ENCODE measurements around the gene SMAD4. TPM values are rescaled to one million over a fixed set of nuclear protein-coding genes. Genes with fewer than 3 reads are reported as not detected.

Gene SMAD4
- total RNA-seq, 6 donors from 2014 or later, result 94.7 to 140 (median 107) TPM

- Histone ChIP-seq H3K9me3 (no peaks in the 10 kb centered on the region), H3K4me3 (no peak overlapping the region), H3K4me1 (peaks cover 21 to 38% (median 27%) of the 10 kb centered on the region in 4 donors), H3K27ac (no peak overlapping the region), H3K36me3 (peaks cover 0 to 38% (median 13%) of the 10 kb centered on the region in 4 donors), H3K27me3 (no peaks in the 10 kb centered on the region)
- WGBS, 2 donors, result 100% methylated on average over 1 of the region's 1 CpG
- no peak for ATAC-seq (ENCODE audit: low FRiP score in 2 of 2)
- TF ChIP-seq POLR2AphosphoS5 (IDR thresholded peaks at IDR 0.05), result no peak
- no peak for TF ChIP-seq POLR2A (IDR thresholded peaks at IDR 0.05)
- TF ChIP-seq EP300 (IDR thresholded peaks at IDR 0.05), result no peak
- DNase-seq, result no peak
Observed at GRCh38 chr18:51048190-51048589, 18.2 kb downstream of the SMAD4 start.

- WGBS, 2 donors, result 89 to 96% methylated on average over 2 of the region's 2 CpGs
- Histone ChIP-seq H3K4me3 (no peak overlapping the region), H3K4me1 (peaks cover 21 to 38% (median 25%) of the 10 kb centered on the region in 4 donors), H3K27me3 (no peaks in the 10 kb centered on the region), H3K36me3 (peaks cover 0 to 38% (median 13%) of the 10 kb centered on the region in 4 donors), H3K27ac (no peak overlapping the region), H3K9me3 (no peaks in the 10 kb centered on the region)
- no peak for ATAC-seq (ENCODE audit: low FRiP score in 2 of 2)
- no peak for TF ChIP-seq CTCF (IDR thresholded peaks at IDR 0.05)
- no peak for TF ChIP-seq POLR2A (IDR thresholded peaks at IDR 0.05)
- no peak for TF ChIP-seq EP300 (IDR thresholded peaks at IDR 0.05)
- TF ChIP-seq POLR2AphosphoS5 (IDR thresholded peaks at IDR 0.05), result no peak
- no peak for DNase-seq
Observed at GRCh38 chr18:51049137-51049536, 19.1 kb downstream of the SMAD4 start.

GRCh38 chr18:51051105-51051712 lies 21.2 kb downstream of the SMAD4 start:
- no peak overlapping the region for H3K4me3 ChIP-seq
- TF ChIP-seq POLR2AphosphoS5 (IDR thresholded peaks at IDR 0.05), result no peak
- TF ChIP-seq EP300 (IDR thresholded peaks at IDR 0.05), result no peak
- TF ChIP-seq CTCF (IDR thresholded peaks at IDR 0.05), result peak; percentile 51 to 79 (median 62)
- TF ChIP-seq POLR2A (IDR thresholded peaks at IDR 0.05), result no peak
- H3K27me3 ChIP-seq, result no peaks in the 10 kb centered on the region
- H3K27ac ChIP-seq, result no peak overlapping the region
- ATAC-seq (ENCODE audit: low FRiP score in 2 of 2) (peak in 1 of 2 donors; percentile 81), DNase-seq (no peak)
- no peaks in the 10 kb centered on the region for H3K9me3 ChIP-seq
- 45 to 51% methylated on average over 2 of the region's 2 CpGs for WGBS, 2 donors
- H3K4me1 ChIP-seq, result peaks cover 2 to 22% (median 6%) of the 10 kb centered on the region in 4 donors
- peaks cover 0 to 53% (median 15%) of the 10 kb centered on the region in 4 donors for H3K36me3 ChIP-seq

- Histone ChIP-seq H3K4me1 (peaks cover 0 to 16% (median 4%) of the 10 kb centered on the region in 4 donors), H3K9me3 (no peaks in the 10 kb centered on the region), H3K4me3 (no peak overlapping the region), H3K36me3 (peaks cover 0 to 50% (median 12%) of the 10 kb centered on the region in 4 donors), H3K27me3 (no peaks in the 10 kb centered on the region), H3K27ac (no peak overlapping the region)
- ATAC-seq (ENCODE audit: low FRiP score in 2 of 2) (no peak), DNase-seq (no peak)
- TF ChIP-seq CTCF (IDR thresholded peaks at IDR 0.05) (no peak), EP300 (IDR thresholded peaks at IDR 0.05) (no peak), POLR2A (IDR thresholded peaks at IDR 0.05) (no peak), POLR2AphosphoS5 (IDR thresholded peaks at IDR 0.05) (no peak)
Observed at GRCh38 chr18:51053814-51054213, 23.8 kb downstream of the SMAD4 start.

- no peak overlapping the region for H3K27ac ChIP-seq
- peaks cover 4 to 50% (median 15%) of the 10 kb centered on the region in 4 donors for H3K36me3 ChIP-seq
- H3K27me3 ChIP-seq, result no peaks in the 10 kb centered on the region
- WGBS, 2 donors, result 96% methylated on average over 3 of the region's 3 CpGs
- ATAC-seq (ENCODE audit: low FRiP score in 2 of 2) (no peak), DNase-seq (no peak)
- H3K9me3 ChIP-seq, result no peaks in the 10 kb centered on the region
- no peak for TF ChIP-seq POLR2A (IDR thresholded peaks at IDR 0.05)
- no peak for TF ChIP-seq POLR2AphosphoS5 (IDR thresholded peaks at IDR 0.05)
- TF ChIP-seq EP300 (IDR thresholded peaks at IDR 0.05), result no peak
- no peak for TF ChIP-seq CTCF (IDR thresholded peaks at IDR 0.05)
- no peak overlapping the region for H3K4me3 ChIP-seq
- peaks cover 0 to 16% (median 4%) of the 10 kb centered on the region in 4 donors for H3K4me1 ChIP-seq
Observed at GRCh38 chr18:51054764-51055163, 24.8 kb downstream of the SMAD4 start.
